GM21786 (cell line): ENCODE results near the gene ZFHX3.

Source experiments
- ATAC-seq: cut with Tn5 transposase; IDR thresholded peaks from one replicate; pipeline ENCODE4 v1.9.1; 2021; ENCODE audit not compliant: unreplicated experiment

ZFHX3 gene

GRCh38 chr16:72785171-72785570 is 262.8 kb downstream of the ZFHX3 start:
- no peak for ATAC-seq

GRCh38 chr16:72783716-72784318 is 264.1 kb downstream of the ZFHX3 start:
- ATAC-seq: no peak

GRCh38 chr16:72769876-72770275 is 278.1 kb downstream of the ZFHX3 start:
- ATAC-seq: no peak

GRCh38 chr16:72768591-72768990 is 279.3 kb downstream of the ZFHX3 start:
- no peak for ATAC-seq

- no peak for ATAC-seq
Observed at GRCh38 chr16:72766506-72766905, 281.4 kb downstream of the ZFHX3 start.

GRCh38 chr16:72764015-72764654 is 283.8 kb downstream of the ZFHX3 start:
- peak; percentile 52 for ATAC-seq

GRCh38 chr16:72760581-72760980 is 287.3 kb downstream of the ZFHX3 start:
- no peak for ATAC-seq

GRCh38 chr16:72753881-72754280 is 294.0 kb downstream of the ZFHX3 start:
- no peak for ATAC-seq

GRCh38 chr16:72752004-72752695 is 295.8 kb downstream of the ZFHX3 start:
- ATAC-seq: no peak

GRCh38 chr16:72751076-72751475 is 296.9 kb downstream of the ZFHX3 start:
- no peak for ATAC-seq

GRCh38 chr16:72749091-72749490 is 298.8 kb downstream of the ZFHX3 start:
- ATAC-seq: no peak

- ATAC-seq: no peak
Observed at GRCh38 chr16:72744076-72744793, 303.7 kb downstream of the ZFHX3 start.

GRCh38 chr16:72743011-72743761 is 304.7 kb downstream of the ZFHX3 start:
- peak; percentile 72 for ATAC-seq

GRCh38 chr16:72740347-72740746 is 307.6 kb downstream of the ZFHX3 start:
- ATAC-seq: no peak

GRCh38 chr16:72739577-72739976 is 308.4 kb downstream of the ZFHX3 start:
- no peak for ATAC-seq

- ATAC-seq: no peak
Observed at GRCh38 chr16:72736074-72736473, 311.9 kb downstream of the ZFHX3 start.
